GM18861 (cell line): ENCODE data around the gene TSEN34.
"Not testable (repeated sequence)": the region's sequence is repeated elsewhere in the genome, so short reads cannot be mapped to it uniquely, and the experiment has no call there.

Source experiments
- ATAC-seq: cut with Tn5 transposase; IDR thresholded peaks from one replicate; pipeline ENCODE4 v1.9.1; 2021; ENCODE audit not compliant: unreplicated experiment

TSEN34 gene

GRCh38 chr19:54160854-54161253 is 30.3 kb upstream of the TSEN34 start:
- ATAC-seq: no peak

DNA sequence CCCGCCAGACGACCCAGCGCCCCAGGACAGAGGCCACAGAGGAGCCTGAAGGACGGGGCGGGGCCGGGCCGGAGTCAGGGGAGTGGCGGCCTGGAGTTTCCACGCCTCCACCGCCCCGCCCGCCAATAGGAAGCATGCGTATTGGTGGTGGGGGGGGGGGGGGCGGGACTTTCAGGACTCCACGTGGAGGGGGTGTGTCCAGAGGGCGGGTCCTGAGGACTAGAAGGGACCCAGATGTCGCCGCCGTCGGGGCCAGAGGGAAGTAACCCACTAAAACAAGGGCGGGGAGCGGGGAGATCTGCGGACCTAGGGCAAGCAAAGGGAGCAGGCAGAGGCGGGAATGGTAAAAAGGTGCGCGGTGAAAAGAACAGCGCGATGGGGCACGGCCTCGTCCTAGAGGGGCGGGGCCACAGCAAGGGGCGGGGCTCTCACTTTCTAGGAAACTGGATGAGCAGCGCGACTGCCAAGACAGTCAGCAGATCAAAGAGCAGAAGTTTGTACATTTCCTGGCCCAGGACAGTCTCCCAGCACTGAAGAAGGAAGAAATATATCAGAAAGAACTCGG is 28.8 kb upstream of the TSEN34 start:
- ATAC-seq: no peak

GRCh38 chr19:54162884-54163283 is 28.2 kb upstream of the TSEN34 start:
- ATAC-seq: no peak

- no peak for ATAC-seq
Observed at GRCh38 chr19:54164369-54165068, 26.6 kb upstream of the TSEN34 start.

DNA sequence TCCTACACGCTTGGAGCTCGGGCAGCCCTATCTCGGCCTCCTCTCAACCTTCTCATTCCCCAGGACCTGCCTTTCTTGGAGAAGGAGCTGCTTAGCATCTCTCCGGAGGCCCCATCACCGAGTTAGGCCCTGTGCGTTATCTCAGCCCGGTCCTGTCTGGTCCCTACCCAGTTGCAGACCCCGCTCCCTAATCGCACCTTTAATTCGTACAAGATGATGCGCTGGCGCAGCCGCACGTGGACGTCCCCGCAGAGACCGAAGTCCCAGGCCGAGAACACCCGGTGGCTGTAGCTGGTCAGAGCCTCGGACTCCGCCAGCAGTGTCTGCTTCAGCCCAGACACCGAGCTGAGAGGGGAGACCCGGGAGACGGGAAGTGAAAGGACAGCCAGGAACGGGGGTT is 25.9 kb upstream of the TSEN34 start:
- no peak for ATAC-seq

DNA sequence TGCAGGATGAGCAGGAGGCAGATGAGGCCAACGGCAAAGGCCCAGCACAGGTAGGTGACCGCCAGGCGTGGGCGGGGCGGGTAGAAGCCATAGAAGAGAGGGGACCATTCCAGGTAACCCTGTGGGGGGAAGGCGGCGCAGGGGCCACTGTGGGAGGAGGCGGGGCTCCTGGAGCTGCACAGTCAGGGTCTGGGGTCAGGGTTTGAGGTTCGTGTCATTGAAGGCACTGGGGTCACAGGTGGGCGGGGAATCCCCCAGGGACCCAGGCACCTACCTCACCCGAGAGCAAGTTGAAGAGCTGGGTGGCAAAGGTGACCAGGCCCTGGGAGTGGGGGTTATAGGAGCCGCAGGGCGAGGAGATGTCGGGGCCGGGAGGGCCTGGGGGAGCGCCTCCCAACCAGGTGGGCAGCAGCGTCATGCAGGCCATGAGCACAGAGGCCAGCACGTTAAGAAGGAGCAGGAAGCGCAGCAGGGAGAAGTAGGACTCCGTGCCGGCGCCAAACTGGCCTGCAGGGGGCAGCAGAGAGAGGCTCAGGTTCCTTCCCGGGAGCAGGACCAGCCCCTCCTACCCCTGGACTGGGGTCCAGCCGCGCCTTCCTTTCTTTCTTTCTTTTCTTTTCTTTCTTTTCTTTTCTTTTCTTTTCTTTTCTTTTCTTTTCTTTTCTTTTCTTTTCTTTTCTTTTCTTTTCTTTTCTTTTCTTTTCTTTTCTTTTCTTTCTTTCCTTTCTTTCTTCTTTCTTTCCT is 22.8 kb upstream of the TSEN34 start:
- ATAC-seq: no peak

- no peak for ATAC-seq
Observed at GRCh38 chr19:54169149-54169740, 21.9 kb upstream of the TSEN34 start.

DNA sequence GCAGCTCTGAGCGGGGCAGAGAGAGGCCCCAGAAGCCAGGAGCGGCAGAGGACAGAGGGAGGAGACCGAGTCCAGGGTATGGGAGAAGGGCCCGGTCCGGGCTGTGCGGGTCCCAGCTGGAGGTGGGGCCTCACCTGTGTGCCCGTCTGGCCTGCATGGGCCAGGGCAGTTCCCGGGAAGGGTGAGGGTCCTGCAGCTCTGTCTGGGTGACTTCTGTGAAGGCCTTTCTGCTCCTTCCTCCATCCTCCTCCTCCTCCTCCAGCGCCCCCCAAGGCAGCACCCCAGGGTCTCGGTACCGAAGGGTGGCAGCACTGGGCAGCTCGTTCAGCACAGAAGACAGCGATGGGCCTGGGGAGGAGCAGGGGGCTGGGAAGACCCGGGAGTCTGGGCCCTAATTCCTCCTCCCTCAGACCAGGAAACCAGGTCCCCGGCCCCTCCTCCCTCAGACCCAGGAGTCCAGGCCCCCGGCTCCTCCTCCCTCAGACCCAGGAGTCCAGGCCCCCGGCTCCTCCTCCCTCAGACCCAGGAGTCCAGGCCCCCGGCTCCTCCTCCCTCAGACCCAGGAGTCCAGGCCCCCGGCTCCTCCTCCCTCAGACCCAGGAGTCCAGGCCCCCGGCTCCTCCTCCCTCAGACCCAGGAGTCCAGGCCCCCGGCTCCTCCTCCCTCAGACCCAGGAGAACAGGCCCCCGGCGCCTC is 19.2 kb upstream of the TSEN34 start:
- ATAC-seq: not testable (repeated sequence)

- no peak for ATAC-seq
Observed at GRCh38 chr19:54172471-54173358, 18.4 kb upstream of the TSEN34 start, which contains the start of gene TMC4. TMC4 (minus strand) TSS chr19:54173160; CDS start chr19:54173117, 43 bp downstream.

DNA sequence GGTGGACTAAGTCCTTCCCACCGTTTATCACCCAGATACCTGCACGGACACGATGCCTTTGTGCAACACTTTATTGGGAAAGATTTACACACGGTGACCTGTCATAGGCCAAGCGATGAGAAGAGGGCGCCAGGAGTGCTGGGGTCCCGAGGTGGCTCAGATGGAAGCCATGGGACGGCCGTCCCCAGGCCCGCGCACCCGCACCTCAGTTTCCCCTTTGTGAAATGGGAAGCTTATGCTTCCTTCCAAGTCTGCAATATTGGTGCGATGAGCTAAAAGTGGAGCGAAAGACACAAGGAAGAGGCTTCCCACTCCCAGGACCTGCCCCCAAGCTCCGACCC is 17.8 kb upstream of the TSEN34 start:
- no peak for ATAC-seq

DNA sequence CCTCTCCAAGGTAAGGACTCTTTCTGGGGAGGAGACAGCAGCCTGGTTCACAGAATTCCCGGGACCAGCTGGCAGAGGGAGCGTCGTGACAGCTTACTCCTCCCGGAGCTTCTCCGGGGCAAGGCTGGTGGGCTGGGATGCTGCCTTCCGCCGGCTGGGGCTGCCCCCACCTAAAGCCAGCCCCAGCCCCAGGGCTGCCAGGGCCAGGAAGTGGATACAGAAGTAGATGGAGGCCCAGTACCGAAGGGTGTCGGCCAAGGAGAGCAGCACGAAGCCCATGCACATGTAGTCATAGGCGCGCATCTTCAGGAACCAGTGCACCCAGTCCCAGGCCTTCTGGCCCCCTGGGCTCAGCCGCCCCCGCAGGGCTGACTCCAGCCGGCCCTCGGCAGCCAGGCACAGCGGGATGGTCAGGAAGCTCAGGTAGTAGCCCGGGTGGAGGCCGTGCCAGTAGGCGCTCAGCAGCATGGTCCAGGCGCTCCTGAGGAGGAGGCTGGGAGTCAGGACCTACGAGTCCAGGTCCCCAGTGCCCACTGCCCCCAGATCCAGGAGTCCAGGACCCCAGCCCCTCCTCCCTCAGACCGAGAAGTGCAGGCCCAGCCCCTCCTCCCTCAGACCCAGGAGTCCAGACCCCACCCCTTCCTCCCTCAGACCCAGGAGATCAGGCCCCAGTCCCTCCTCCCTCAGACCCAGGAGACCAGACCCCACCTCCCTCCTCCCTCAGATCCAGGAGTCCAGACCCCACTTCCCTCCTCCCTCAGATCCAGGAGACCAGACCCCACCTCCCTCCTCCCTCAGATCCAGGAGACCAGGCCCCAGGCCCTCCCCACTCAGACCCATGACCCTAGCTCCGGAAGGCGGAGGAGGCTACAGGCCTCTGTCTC is 16.9 kb upstream of the TSEN34 start:
- ATAC-seq: no peak

DNA sequence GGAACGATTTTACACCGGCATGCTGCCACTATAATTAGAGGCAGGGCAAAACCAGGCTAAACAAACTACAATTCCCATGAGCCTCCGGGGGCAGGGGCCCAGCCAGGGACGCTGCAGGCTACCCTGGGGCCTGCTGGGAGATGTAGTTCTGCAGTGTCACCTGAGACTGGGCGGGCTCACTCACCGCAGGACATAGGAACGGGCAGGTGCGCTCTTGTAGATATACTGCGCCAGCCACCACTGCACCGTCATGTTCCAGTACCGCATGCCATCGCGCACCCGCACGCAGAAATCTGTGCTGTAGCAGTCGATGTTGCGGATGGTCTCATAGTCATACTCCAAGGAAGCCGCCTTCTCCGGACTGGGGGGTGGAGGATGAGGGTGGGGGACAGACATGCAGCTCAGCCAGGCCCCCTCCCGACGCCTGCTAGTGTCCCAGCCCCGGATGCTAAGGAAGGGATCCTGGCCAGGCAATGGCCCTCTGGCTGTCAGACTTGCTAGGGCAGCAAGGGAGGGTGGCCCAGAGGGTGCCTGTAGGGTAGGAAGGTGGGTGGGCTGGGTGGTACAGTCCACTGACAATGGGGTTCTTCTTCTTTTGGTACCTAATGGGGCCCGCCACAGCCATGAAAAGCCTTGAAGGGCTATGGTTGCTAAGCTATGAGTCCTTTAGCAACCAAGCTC is 12.4 kb upstream of the TSEN34 start:
- no peak for ATAC-seq

DNA sequence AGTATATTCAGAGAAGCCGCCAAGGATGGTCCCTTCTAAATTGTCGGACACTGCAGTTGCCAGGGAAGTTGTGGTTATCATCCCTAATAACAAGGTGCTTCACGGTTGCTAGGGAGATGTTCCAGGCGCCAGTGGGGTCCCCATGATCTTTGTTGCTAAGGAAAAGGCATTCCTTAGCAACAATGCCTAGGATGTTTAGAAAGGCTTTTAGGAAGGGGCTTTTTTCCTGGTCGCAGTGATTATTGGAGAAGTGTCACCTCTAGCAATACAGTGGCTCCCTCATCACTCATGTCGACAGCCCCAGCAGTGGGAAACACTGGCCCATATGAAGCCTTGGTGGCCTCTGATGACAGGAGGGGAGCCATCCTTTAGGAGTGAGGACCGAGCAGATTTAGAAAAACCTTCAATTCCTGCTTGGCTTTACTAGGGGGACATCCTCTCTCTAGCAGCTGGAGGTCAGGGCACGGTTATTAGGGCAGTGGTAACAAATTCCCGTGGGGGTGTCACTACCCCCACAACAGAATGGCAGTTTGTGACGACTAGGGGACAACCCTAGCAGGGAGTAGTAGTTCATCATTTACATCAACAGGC is 11.8 kb upstream of the TSEN34 start:
- ATAC-seq: no peak

DNA sequence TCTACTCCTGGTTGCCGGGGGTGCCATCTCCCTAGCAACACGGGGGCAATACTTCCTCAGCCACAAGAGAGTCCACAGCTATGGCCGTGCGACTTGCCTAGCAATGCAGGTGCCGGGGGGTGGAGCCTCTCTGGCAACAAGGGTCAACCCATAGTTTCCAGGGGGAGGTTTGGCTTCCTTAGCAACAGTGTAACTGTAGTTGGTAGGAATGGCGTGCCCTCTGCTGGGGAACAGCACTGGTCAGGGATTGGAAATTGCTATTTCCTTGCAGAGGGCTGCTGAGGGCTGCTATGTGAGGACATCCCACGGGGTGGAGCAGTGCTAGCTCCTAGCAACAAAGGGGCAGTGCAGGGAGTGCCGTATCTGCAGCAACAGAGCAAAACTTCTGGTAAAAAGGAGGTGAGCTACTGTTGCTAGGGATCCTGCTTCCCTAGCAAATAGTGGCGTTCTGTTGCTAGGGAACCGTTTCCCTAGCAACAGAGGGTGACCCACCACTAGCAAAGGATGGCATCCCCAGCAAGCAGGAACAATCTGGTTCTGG is 11.1 kb upstream of the TSEN34 start:
- ATAC-seq: no peak

DNA sequence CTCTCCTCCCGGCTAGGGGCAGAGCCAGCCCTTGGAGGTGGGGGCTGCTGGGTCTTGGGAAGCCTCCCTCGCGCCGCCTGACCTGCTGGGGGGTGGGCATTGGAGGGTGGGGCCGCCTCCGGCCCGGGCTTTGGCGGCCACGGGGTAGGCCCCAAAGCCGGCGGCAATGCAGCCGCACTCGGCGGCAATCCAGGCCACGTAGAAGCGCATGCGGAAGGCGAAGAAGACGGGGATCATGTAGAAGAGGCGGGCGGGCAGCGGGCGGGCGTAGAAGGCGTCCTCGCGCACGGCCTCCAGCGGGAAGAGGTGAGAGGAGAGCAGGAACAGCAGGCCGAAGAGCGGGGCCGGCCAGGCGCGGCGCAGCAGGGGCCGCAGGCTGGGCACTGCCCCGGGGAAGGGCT is 10.4 kb upstream of the TSEN34 start:
- no peak for ATAC-seq

GRCh38 chr19:54181894-54182293 is 9.2 kb upstream of the TSEN34 start:
- ATAC-seq: not testable (repeated sequence)

DNA sequence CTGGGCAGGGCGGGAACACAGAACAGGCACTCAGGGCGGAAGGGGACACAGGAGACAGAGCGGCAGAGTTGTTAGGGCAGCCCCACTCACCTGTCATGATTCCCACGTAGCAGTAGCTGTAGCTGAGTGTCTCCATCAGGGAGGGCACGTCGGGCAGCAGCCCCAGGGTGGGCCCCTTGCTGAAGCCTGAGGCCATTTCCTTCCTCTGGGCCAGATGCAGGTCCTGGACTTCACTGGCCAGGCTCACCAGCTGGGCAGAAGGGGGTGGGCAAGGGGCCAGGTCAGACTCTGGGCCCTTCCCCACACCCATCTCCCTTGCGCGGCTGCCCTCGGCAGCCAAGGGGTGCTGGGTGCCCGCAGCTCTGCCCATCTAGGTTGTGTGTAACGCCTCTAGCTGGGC is 7.7 kb upstream of the TSEN34 start:
- no peak for ATAC-seq

GRCh38 chr19:54186351-54186750 is 4.8 kb upstream of the TSEN34 start:
- ATAC-seq: no peak
